Measurements from ENCODE around the gene PDLIM1. TPM values are rescaled to one million over a fixed set of nuclear protein-coding genes. Genes with fewer than 3 reads are reported as not detected.

PDLIM1 gene
- total RNA-seq, 4 donors from 2014 or later, result 113 to 150 (median 128) TPM

DNA sequence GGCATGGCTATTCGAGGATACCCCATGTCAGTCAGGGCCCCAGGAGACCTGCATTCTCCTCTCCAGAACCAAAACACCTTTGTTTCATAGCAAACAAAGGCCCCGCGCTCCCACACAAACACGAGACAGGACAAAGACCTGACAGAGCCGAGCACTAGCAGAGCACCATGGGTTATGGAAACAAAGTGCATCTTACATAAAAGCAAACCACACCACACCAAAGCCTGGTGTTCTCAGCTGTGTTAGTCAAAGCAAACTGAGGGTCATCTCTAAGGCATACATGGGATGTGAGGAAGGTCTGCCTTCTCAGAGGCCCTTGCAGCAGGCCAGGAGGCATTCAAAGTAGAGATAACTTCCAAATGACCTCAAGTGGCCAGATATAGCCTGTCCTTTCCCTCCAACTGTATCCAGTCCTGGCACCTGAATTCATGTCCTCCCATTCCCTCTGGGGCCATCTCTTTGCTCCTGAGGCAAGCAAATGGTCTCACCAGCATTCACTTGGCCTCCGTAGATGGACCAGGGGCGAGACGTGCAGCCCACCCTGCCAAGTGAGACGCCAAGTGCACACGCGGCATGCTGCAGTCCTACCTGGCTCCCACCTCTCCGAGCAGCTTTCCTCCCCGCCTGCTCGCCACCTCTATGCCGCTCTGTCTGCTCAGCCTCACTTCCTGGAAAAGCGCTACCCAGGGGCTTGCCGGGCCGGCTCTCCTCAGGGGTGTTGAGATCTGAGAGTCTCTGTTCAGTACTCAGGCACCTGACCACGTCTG is 45.3 kb upstream of the PDLIM1 start:
- DNase-seq (ENCODE audit: low spot score in 2 of 2), result no peak
- Histone ChIP-seq H3K36me3 (peaks cover 5 to 97% (median 6%) of the 10 kb centered on the region in 3 donors), H3K27ac (no peak overlapping the region), H3K9me3 (no peaks in the 10 kb centered on the region), H3K27me3 (no peaks in the 10 kb centered on the region), H3K4me1 (peaks cover 0 to 17% (median 0%) of the 10 kb centered on the region in 4 donors), H3K4me3 (no peak overlapping the region)
- WGBS, 2 donors, result 85 to 88% methylated on average over 19 of the region's 19 CpGs
- TF ChIP-seq EP300 (IDR thresholded peaks at IDR 0.05) (peak in 1 of 2 donors; percentile 3), POLR2A (IDR thresholded peaks at IDR 0.05) (no peak)
- TF ChIP-seq, protein P1, sequence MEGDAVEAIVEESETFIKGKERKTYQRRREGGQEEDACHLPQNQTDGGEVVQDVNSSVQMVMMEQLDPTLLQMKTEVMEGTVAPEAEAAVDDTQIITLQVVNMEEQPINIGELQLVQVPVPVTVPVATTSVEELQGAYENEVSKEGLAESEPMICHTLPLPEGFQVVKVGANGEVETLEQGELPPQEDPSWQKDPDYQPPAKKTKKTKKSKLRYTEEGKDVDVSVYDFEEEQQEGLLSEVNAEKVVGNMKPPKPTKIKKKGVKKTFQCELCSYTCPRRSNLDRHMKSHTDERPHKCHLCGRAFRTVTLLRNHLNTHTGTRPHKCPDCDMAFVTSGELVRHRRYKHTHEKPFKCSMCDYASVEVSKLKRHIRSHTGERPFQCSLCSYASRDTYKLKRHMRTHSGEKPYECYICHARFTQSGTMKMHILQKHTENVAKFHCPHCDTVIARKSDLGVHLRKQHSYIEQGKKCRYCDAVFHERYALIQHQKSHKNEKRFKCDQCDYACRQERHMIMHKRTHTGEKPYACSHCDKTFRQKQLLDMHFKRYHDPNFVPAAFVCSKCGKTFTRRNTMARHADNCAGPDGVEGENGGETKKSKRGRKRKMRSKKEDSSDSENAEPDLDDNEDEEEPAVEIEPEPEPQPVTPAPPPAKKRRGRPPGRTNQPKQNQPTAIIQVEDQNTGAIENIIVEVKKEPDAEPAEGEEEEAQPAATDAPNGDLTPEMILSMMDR (IDR thresholded peaks at IDR 0.05), result no peak

DNA sequence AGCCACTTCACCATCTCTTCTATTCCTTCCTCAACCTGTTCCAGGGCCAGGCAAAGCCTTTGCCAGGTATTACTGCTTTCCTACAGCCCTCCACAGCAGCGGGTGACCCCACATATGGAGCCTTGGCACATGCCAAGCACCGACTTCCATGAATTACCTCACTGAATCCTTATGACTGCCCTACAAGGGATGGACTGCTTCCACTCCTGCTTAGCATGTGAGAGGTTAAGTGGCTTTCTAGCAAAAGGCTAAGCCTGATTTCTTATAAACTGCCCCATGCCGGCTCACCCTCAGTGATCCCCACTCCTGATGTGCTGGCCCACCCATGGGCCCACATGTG is 44.0 kb upstream of the PDLIM1 start:
- H3K36me3 ChIP-seq, result peaks cover 4 to 95% (median 5%) of the 10 kb centered on the region in 3 donors
- TF ChIP-seq EP300 (IDR thresholded peaks at IDR 0.05), result no peak
- TF ChIP-seq POLR2A (IDR thresholded peaks at IDR 0.05), result no peak
- TF ChIP-seq, protein P1 (IDR thresholded peaks at IDR 0.05), result no peak
- no peak overlapping the region for H3K4me3 ChIP-seq
- peaks cover 0 to 17% (median 0%) of the 10 kb centered on the region in 4 donors for H3K4me1 ChIP-seq
- no peak for DNase-seq (ENCODE audit: low spot score in 2 of 2)
- H3K27ac ChIP-seq, result peak overlapping the region in 3 of 4 donors; percentile 65 to 75 (median 67)
- WGBS, 2 donors, result 77 to 84% methylated on average over 3 of the region's 3 CpGs
- no peaks in the 10 kb centered on the region for H3K27me3 ChIP-seq
- H3K9me3 ChIP-seq, result no peaks in the 10 kb centered on the region

DNA sequence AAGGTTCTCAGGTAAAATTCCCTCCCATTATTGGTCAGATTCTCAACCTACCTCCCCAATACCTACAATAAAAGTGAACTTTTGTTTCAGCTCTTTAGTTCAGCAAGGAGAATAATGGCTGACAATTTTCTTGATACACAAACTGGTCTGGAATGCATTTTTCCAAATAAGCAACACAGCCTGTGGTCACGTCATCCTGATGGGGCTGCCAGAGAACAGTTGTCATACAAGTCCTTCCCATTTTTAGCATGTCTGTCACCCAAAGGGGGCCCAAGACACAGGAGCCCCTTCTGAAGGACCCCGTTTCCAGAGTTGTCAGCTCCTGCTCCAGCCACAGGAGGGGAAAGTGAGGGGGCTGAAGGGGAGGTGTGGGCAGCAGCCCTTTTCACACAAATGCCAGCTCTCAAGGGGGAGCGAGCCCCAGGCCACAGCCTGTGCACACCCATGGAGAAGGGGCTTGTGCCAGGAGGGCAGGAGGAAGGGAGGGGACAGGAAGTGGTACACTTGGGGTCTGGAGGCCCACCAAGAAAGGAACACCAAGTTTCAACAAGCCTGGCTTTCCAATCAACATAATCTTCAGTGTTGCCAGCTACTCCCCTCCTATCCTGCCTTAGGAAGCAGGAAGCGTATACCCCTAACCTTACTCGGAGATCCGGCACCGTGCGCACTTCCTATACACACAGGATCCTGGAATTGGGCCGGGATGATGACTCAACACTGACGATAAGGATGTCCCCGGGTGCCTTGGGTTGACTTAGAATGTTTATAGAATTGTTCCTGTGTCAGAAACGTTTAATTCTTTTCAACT is 43.4 kb upstream of the PDLIM1 start:
- TF ChIP-seq POLR2A (IDR thresholded peaks at IDR 0.05) (no peak), EP300 (IDR thresholded peaks at IDR 0.05) (peak; percentile 27 to 66)
- TF ChIP-seq, protein P1 (IDR thresholded peaks at IDR 0.05), result no peak
- Histone ChIP-seq H3K4me3 (no peak overlapping the region), H3K36me3 (peaks cover 4 to 95% (median 5%) of the 10 kb centered on the region in 3 donors), H3K27me3 (no peaks in the 10 kb centered on the region), H3K4me1 (peaks cover 0 to 17% (median 0%) of the 10 kb centered on the region in 4 donors), H3K9me3 (no peaks in the 10 kb centered on the region), H3K27ac (peak overlapping the region in 3 of 4 donors; percentile 65 to 75 (median 67))
- peak in 1 of 2 donors; percentile 46 for DNase-seq (ENCODE audit: low spot score in 2 of 2)
- WGBS, 2 donors, result 75 to 78% methylated on average over 12 of the region's 12 CpGs

DNA sequence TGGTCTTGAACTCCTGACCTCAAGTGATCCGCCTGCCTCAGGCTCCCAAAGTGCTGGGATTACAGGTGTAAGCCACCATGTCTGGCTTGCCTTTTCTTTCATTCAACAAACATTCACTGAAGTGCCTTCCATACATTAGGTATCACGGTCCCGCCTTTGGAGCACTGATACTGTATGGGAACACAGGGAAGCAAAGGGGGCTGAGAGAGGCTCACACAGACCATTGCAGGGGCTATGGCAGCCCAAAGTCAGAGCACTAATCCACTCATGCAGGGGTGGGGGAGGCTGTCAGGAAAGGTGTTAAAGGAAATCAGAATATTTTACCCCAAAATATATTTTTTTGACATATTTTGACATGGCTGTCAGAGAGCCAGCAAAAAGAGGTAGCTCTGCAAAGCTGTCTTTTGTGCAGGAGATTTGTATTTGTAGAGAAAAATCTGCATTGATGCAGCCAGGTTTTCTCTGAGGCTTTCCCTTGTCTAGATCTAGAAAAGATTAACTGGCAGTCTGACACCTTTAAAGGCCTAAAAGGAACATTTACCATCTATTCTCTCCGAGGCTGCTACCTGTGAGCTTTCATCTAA is 42.0 kb upstream of the PDLIM1 start:
- H3K36me3 ChIP-seq, result peaks cover 4 to 87% (median 5%) of the 10 kb centered on the region in 3 donors
- DNase-seq (ENCODE audit: low spot score in 2 of 2), result no peak
- WGBS, 2 donors, result 93 to 97% methylated on average over 4 of the region's 4 CpGs
- H3K4me1 ChIP-seq, result peaks cover 0 to 18% (median 0%) of the 10 kb centered on the region in 4 donors
- no peaks in the 10 kb centered on the region for H3K27me3 ChIP-seq
- no peak overlapping the region for H3K27ac ChIP-seq
- no peaks in the 10 kb centered on the region for H3K9me3 ChIP-seq
- H3K4me3 ChIP-seq, result no peak overlapping the region
- TF ChIP-seq EP300 (IDR thresholded peaks at IDR 0.05) (no peak), POLR2A (IDR thresholded peaks at IDR 0.05) (no peak)
- TF ChIP-seq, protein P1 (IDR thresholded peaks at IDR 0.05), result no peak

All from tibial nerve (tissue), 4 donors.